OCI-LY3 (cell line): ENCODE measurements around the gene EDA.

Experiments used
- H2AFZ ChIP-seq: fragments of 200-600, 300-600 bp; shearing (Covaris generic); 2 replicates; pipeline ENCODE4 v1.6.0; 2014; ENCODE audit warnings: antibody characterized with exemption, low read depth, low read length
- H3K27ac ChIP-seq: fragments of 200-600, 300-600 bp; sonication (generic); 2 replicates; pipeline ENCODE4 v1.5.1; 2014; ENCODE audit warnings: mild to moderate bottlenecking, low read length, moderate library complexity, mixed read lengths
- H3K27me3 ChIP-seq: fragments of 200-600, 300-600 bp; sonication (generic); 2 replicates; pipeline ENCODE4 v1.6.1; 2014; ENCODE audit warnings: low read depth, low read length, mixed read lengths
- H3K36me3 ChIP-seq: fragments of 200-600, 300-600 bp; sonication (generic); replicated peaks from 2 replicates; pipeline ENCODE3; 2014; ENCODE audit warnings: low read depth, low read length, mixed read lengths
- H3K4me1 ChIP-seq: fragments of 300-600, 200-600 bp; sonication (generic); 2 replicates; pipeline ENCODE4 v1.6.1; 2014; ENCODE audit warnings: low read length, mixed read lengths
- H3K4me2 ChIP-seq: fragments of 200-600, 300-600 bp; sonication (generic); 2 replicates; pipeline ENCODE4 v1.6.1; 2014; ENCODE audit warnings: low read length, mixed read lengths
- H3K4me3 ChIP-seq: fragments of 300-600, 200-600 bp; sonication (generic); 2 replicates; pipeline ENCODE4 v1.5.1; 2014; ENCODE audit warnings: antibody characterized with exemption, mild to moderate bottlenecking, low read length, moderate library complexity
- H3K79me2 ChIP-seq: fragments of 300-600, 200-600 bp; shearing (Covaris generic); 2 replicates; pipeline ENCODE4 v1.6.1; 2014; ENCODE audit warnings: mild to moderate bottlenecking, low read length, mixed read lengths
- H3K9ac ChIP-seq: fragments of 300-600, 200-600 bp; shearing (Covaris generic); 2 replicates; pipeline ENCODE4 v1.6.0; 2014; ENCODE audit warnings: mild to moderate bottlenecking, low read length, moderate library complexity
- H3K9me3 ChIP-seq: fragments of 200-600, 300-600 bp; shearing (Covaris generic); 2 replicates; pipeline ENCODE4 v1.6.1; 2014; ENCODE audit warnings: low read length, mixed read lengths; ENCODE audit not compliant: insufficient read depth
- H4K20me1 ChIP-seq: fragments of 200-600, 300-600 bp; sonication (generic); 2 replicates; pipeline ENCODE4 v1.6.1; 2016; ENCODE audit warnings: low read length, mixed read lengths; ENCODE audit not compliant: insufficient read depth
- EZH2phosphoT487 ChIP-seq: fragments of 200-600 bp; shearing (Covaris generic); IDR thresholded peaks from 2 replicates; pipeline ENCODE4 v1.6.1; 2018; ENCODE audit warnings: antibody characterized with exemption, mixed run types, low read depth
- TF ChIP-seq, protein P1 (sequence below): fragments of 200-600, 300-600 bp; sonication (generic); IDR thresholded peaks from 2 replicates; pipeline ENCODE4 v1.5.1; 2014; ENCODE audit warnings: antibody characterized with exemption, low read length, low read depth

EDA gene

DNA sequence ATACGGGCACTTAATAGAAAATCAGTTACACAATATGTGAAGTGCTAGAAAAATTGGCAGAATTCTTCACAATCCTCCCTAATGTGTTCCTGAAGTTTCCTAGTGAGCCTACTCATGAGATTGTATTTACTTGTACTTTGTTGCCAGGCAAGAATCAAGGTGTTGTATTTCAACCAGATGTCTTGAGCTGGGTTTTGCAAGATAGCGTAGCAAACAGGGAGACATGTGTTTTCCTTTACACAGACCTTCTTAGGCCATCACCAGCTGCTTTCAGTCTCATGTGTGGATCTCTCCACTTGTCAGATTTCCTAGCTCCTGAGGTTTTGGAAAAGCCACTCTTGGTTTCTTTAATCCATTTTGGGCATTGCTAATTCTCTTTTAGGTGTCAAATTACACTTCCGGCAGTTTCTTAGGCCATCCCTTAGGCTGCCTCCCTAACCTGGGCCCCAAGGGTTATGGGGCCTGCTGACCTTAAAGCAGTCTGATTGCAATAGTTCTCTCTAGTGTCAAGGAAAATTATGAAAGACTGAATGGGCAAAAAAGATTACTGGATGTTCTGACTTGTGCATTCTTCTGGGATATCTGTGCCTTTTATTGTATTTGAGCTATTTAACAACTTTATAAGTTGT, 12.2 kb upstream of the EDA start:
- no peak overlapping the region for H2AFZ ChIP-seq
- no peak overlapping the region for H3K4me3 ChIP-seq
- H3K36me3 ChIP-seq = no peaks in the 10 kb centered on the region
- no peak overlapping the region for H3K27ac ChIP-seq
- H3K4me2 ChIP-seq = no peak overlapping the region
- H4K20me1 ChIP-seq = no peaks in the 10 kb centered on the region
- H3K9me3 ChIP-seq = no peaks in the 10 kb centered on the region
- H3K9ac ChIP-seq = no peak overlapping the region
- H3K27me3 ChIP-seq = no peaks in the 10 kb centered on the region
- TF ChIP-seq, protein P1, sequence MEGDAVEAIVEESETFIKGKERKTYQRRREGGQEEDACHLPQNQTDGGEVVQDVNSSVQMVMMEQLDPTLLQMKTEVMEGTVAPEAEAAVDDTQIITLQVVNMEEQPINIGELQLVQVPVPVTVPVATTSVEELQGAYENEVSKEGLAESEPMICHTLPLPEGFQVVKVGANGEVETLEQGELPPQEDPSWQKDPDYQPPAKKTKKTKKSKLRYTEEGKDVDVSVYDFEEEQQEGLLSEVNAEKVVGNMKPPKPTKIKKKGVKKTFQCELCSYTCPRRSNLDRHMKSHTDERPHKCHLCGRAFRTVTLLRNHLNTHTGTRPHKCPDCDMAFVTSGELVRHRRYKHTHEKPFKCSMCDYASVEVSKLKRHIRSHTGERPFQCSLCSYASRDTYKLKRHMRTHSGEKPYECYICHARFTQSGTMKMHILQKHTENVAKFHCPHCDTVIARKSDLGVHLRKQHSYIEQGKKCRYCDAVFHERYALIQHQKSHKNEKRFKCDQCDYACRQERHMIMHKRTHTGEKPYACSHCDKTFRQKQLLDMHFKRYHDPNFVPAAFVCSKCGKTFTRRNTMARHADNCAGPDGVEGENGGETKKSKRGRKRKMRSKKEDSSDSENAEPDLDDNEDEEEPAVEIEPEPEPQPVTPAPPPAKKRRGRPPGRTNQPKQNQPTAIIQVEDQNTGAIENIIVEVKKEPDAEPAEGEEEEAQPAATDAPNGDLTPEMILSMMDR = no peak
- no peak for TF ChIP-seq EZH2phosphoT487
- no peaks in the 10 kb centered on the region for H3K4me1 ChIP-seq
- no peaks in the 10 kb centered on the region for H3K79me2 ChIP-seq

GRCh38 chrX:69605521-69605920, 10.4 kb upstream of the EDA start:
- Histone ChIP-seq H3K9me3 (no peaks in the 10 kb centered on the region), H3K4me2 (no peak overlapping the region), H3K4me1 (no peaks in the 10 kb centered on the region), H3K9ac (no peak overlapping the region), H3K79me2 (no peaks in the 10 kb centered on the region), H4K20me1 (no peaks in the 10 kb centered on the region), H3K36me3 (no peaks in the 10 kb centered on the region), H2AFZ (no peak overlapping the region), H3K27ac (no peak overlapping the region), H3K4me3 (no peak overlapping the region), H3K27me3 (no peaks in the 10 kb centered on the region)
- no peak for TF ChIP-seq EZH2phosphoT487
- TF ChIP-seq, protein P1 = no peak

GRCh38 chrX:69607616-69608015, 8.3 kb upstream of the EDA start:
- TF ChIP-seq, protein P1 = no peak
- TF ChIP-seq EZH2phosphoT487 = no peak
- no peaks in the 10 kb centered on the region for H4K20me1 ChIP-seq
- H3K27ac ChIP-seq = no peak overlapping the region
- no peaks in the 10 kb centered on the region for H3K79me2 ChIP-seq
- H3K9ac ChIP-seq = no peak overlapping the region
- H3K27me3 ChIP-seq = no peaks in the 10 kb centered on the region
- H3K36me3 ChIP-seq = no peaks in the 10 kb centered on the region
- no peaks in the 10 kb centered on the region for H3K4me1 ChIP-seq
- no peak overlapping the region for H3K4me2 ChIP-seq
- H2AFZ ChIP-seq = no peak overlapping the region
- H3K4me3 ChIP-seq = no peak overlapping the region
- no peaks in the 10 kb centered on the region for H3K9me3 ChIP-seq

GRCh38 chrX:69613946-69614345, 2.0 kb upstream of the EDA start:
- Histone ChIP-seq H3K4me1 (no peaks in the 10 kb centered on the region), H3K4me2 (no peak overlapping the region), H3K79me2 (no peaks in the 10 kb centered on the region), H2AFZ (no peak overlapping the region), H3K4me3 (no peak overlapping the region), H3K27ac (no peak overlapping the region), H3K27me3 (no peaks in the 10 kb centered on the region), H3K9me3 (no peaks in the 10 kb centered on the region), H3K36me3 (no peaks in the 10 kb centered on the region), H4K20me1 (no peaks in the 10 kb centered on the region), H3K9ac (no peak overlapping the region)
- no peak for TF ChIP-seq EZH2phosphoT487
- TF ChIP-seq, protein P1 = no peak
